Vagina (tissue), 2 donors: ENCODE results near the gene TTYH1.

ENCODE experiments used
- CTCF ChIP-seq, 3 experiments: fragments of 450-650 bp in 2 of 3; fragments of 200-600 bp in 1 of 3; sonication (generic) in 1 of 3; IDR thresholded peaks; one replicate each; pipeline ENCODE4 v1.5.1; 2017 to 2019; ENCODE audit warnings: antibody characterized with exemption in 3 of 3, mild to moderate bottlenecking in 2 of 3, moderate library complexity in 2 of 3
- POLR2A ChIP-seq, 2 donors: fragments of 450-650 bp; IDR thresholded peaks; one replicate each; pipeline ENCODE4 v1.6.1; 2017; ENCODE audit warnings: antibody characterized with exemption in 2 of 2, mild to moderate bottlenecking in 2 of 2, moderate library complexity in 2 of 2
- POLR2AphosphoS5 ChIP-seq, 2 donors: sonication (generic); formaldehyde crosslinking; IDR thresholded peaks; one replicate each; pipeline ENCODE4 v1.9.0; 2017; ENCODE audit warnings: antibody characterized with exemption in 2 of 2, mild to moderate bottlenecking in 2 of 2, low read depth in 1 of 2; ENCODE audit not compliant: insufficient read depth in 1 of 2

- TF ChIP-seq CTCF (IDR thresholded peaks at IDR 0.05): no peak
- no peak for TF ChIP-seq POLR2A (IDR thresholded peaks at IDR 0.05)
- TF ChIP-seq POLR2AphosphoS5 (IDR thresholded peaks at IDR 0.05; ENCODE audit: insufficient read depth in 1 of 2, low read depth in 1 of 2): no peak
Observed at GRCh38 chr19:54414156-54414555, 1.1 kb upstream of the TTYH1 start.
